ENCODE data around the gene COL18A1.

COL18A1 gene

GRCh38 chr21:45481977-45482898 lies 77.3 kb downstream of the COL18A1 start:
- peak; percentile 35 for DNase-seq

GRCh38 chr21:45482899-45483821 lies 78.2 kb downstream of the COL18A1 start:
- peak; percentile 94 for DNase-seq

- no peak for DNase-seq
Measured at GRCh38 chr21:45484318-45484717, 79.4 kb downstream of the COL18A1 start.

- DNase-seq, result no peak
Measured at GRCh38 chr21:45485686-45486442, 80.9 kb downstream of the COL18A1 start.

GRCh38 chr21:45486443-45487160 lies 81.6 kb downstream of the COL18A1 start:
- no peak for DNase-seq

GRCh38 chr21:45487161-45487806 lies 82.3 kb downstream of the COL18A1 start:
- DNase-seq, result no peak

GRCh38 chr21:45487891-45488600 lies 83.1 kb downstream of the COL18A1 start:
- DNase-seq, result no peak

- DNase-seq, result no peak
Measured at GRCh38 chr21:45488931-45489721, 84.2 kb downstream of the COL18A1 start.

- no peak for DNase-seq
Measured at GRCh38 chr21:45489722-45489982, 84.7 kb downstream of the COL18A1 start.

- DNase-seq, result no peak
Measured at GRCh38 chr21:45490049-45490731, 85.2 kb downstream of the COL18A1 start.

- no peak for DNase-seq
Measured at GRCh38 chr21:45491056-45491455, 86.1 kb downstream of the COL18A1 start.

- DNase-seq, result no peak
Measured at GRCh38 chr21:45491623-45492022, 86.7 kb downstream of the COL18A1 start.

GRCh38 chr21:45492765-45493164 lies 87.8 kb downstream of the COL18A1 start:
- DNase-seq, result no peak

- no peak for DNase-seq
Measured at GRCh38 chr21:45493401-45494001, 88.5 kb downstream of the COL18A1 start.

GRCh38 chr21:45494135-45494850 lies 89.3 kb downstream of the COL18A1 start:
- DNase-seq, result no peak

- DNase-seq, result no peak
Measured at GRCh38 chr21:45494851-45495680, 90.1 kb downstream of the COL18A1 start.

GRCh38 chr21:45496151-45496967 lies 91.4 kb downstream of the COL18A1 start:
- no peak for DNase-seq
